GM19397 (cell line): ENCODE results near the gene CCDC144A.
"Not testable (repeated sequence)": the region's sequence is repeated elsewhere in the genome, so short reads cannot be mapped to it uniquely, and the experiment has no call there.

Source experiments
- ATAC-seq: cut with Tn5 transposase; IDR thresholded peaks from one replicate; pipeline ENCODE4 v1.9.1; 2021; ENCODE audit warnings: mild to moderate bottlenecking, moderate library complexity; ENCODE audit not compliant: unreplicated experiment

Gene CCDC144A

DNA sequence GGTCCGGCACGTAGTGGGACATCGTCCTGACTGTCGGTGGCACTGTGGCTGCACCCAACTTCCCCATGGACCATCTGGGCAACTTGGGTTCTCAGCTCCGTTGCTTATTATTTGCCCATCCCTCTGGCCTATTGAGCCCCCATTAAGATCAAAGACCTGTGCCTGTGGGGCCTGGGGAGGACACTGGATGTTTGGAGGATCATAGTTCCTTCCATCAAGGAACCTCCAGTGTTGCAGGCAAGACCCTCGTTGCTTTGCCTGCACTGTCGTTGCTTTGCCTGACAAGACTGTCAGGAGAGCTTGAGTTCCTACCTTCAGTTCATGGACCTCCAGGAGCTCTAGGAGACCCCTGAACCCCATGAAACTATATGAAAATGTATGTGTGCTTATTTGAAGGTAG is 127.2 kb downstream of the CCDC144A start:
- ATAC-seq = no peak

DNA sequence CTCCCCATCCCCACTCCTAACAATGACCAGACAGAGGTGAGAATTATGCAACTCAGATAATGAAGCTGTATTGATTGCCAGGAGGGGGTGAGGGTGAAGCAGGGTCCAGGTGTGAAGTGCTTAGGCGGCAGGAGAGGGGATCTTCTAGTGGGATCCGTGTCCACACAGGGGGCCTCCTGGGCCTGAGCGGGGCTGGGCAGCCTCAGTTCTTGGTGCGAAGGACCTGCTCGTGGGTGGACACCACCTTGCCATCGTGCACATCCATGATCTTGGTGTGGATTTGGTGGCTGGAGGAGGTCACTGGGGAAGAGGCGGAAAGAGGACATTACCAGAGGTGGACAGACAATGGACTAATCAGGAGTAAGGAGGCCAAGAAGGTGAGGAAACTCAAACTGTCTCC is 127.9 kb downstream of the CCDC144A start:
- not testable (repeated sequence) for ATAC-seq

DNA sequence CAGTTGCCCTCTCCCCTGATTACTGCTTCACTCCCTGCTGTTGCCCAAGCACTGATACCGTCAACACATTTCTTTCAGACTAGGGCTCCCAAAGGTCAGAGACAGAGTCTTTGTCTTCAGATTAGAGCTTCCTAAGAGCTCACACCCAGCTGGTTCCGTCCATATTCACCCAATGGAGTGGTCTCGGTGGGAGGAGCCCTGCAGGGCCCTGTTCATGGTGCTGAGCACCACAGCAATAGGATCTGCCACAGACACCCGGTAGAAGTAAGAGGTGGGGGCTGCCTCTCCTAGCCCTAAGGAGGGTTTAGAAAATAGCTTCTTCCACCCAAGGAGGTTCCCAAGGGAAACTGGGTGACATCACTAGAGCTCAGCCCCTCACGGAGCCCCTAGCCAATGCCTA is 128.3 kb downstream of the CCDC144A start:
- no peak for ATAC-seq

DNA sequence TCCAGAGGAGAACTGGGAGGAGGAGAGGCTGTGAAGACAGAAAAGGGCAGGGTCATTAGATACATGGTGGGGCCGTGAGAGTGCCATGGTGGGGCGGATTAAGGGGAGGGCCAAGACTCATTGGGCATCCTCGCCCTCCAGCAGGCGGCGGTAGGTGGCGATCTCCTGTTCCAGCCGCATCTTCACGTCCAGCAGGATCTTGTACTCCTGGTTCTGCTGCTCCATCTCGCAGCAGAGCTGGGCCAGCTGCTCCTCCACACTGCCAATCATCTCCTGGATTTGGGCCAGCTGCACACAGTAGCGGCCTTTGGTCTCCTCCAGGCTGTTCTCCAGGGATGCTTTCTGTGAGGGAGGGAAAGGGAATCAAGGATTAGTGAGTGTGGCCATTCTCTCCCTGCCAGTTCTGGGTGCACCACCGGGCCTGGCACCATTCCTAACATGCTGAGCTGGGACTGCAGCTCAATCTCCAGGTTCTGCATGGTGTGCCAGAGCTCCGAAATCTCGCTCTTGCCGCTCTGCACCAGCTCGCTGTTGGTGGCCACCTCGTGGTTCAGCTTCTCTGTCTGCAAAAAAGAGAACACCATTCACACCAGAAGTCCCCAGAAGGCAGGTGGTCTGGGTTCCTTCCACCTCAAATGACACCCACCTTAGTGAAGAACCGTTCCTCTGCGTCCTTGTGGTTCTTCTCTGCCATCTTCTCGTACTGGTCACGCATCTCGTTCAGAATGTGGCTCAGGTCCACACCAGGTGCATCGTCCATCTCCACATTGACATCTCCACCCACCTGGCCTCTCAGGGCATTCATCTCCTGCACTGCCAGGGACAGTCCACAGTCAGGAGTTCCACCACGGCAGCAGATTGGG is 129.0 kb downstream of the CCDC144A start:
- no peak for ATAC-seq

DNA sequence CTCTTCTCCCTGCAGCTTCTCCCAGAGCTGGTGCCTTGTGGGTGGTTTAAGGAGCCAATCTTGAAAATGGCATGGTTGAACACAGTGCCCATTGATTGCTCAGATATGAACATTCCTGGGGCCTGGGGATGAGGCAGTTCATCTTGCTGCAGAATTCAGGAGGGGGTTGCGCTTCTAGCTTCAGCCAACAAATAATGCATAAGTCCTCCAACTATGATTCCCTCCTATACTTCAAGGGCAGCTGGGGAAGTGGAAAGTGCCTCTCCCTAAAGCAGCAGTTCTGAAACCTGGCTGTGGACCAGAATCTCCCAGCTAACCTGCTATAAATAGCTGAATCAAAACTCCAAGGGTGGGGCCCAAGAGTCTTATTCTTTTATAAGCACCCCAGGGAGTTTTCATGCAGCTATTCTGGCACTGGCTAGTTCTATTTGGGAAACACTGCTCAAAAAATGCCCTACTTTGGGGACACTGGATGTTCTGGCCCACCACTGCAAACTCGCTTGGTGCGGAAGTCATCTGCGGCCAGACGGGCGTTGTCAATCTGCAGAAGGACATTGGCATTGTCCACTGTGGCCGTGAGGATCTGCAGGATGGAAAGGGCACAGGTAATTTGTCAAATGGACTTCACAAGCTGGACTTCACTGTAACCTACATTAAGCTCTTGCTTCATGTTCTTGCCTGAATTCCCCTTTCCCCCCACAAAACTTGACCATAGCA is 130.3 kb downstream of the CCDC144A start:
- no peak for ATAC-seq

DNA sequence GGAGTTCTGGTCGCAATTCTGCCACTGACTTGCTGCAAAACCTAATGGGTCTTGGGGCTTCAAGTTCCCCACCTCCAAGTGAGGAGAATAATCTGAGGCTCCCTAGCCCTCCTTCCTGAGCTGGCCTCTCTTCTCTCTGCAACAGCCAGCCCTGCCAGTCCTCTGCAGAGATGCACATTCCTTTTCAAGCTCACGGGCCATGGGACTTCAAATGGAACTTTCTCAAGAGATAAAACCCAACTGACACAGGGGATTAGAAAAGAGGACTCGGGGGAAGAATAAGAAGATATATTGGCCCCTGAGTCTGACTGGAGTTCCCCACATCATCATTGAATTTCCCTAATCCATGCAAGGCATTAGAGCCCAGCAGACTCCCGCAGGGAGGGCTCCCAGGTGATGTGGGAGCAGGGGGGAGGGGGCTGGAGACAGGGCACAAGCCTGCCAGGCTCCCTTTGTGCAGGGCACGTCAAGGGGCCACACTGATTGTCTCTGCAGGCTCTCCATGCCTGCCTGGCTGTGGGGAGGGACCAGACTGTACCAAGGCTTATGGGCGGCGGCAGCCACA is 131.0 kb downstream of the CCDC144A start:
- ATAC-seq = no peak

DNA sequence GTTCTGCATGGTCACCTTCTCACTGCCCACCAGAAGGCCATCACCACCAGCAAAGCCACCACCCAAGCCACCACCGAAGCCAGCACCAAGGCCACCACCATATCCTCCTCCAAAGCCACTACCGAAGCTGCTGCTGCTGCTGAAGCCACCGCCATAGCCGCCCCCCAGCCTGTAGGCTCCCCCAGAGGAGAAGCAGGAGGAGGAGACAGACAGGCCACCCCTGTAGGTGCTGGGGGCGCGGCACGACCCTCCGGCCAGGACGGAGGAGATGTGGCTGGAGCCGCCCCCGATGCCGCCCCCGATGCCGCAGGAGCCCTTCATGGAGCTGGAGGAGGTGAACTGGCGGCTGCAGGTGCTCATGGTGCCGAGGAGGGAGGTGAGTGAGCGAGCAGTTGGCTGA is 132.1 kb downstream of the CCDC144A start:
- not testable (repeated sequence) for ATAC-seq

DNA sequence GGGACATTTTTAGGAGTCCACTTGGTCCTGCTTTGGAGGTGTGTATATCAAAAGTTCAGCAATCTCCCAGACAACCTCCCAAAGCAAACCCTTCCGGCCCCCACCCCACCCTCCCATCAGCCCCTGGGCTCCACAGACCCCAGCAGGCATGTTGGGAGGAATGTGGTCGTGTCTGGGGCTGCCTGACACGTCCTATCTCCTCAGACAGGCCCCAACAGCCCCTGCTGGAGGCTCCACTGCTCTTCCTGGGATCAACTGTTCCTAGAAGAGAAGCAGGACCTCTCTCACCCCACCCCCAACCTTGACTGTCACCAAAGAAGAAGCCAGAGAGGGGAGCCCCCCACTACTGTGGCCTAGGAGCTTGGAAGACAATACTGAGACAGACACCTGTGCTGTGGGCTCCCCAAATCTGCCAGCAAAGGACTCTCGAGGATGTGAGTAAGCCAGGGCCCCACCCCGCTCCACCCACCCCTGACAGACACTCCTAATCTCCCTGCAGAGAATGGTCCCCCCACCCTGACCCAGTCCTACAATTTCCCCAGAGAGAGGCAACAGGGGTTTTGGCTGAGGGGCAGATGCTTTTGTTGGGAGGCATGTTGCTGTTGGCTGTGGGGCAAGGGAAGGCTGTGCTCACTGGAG is 133.8 kb downstream of the CCDC144A start:
- not testable (repeated sequence) for ATAC-seq
